Activated T-cell treated with anti-CD3 and anti-CD28 coated beads, Interleukin-2, amount 50 U/mL, for 4 hours (primary cell): ENCODE data around the gene SPATA3. TPM values are rescaled to one million over a fixed set of nuclear protein-coding genes. Genes with fewer than 3 reads are reported as not detected.
"Not testable (repeated sequence)": the region's sequence is repeated elsewhere in the genome, so short reads cannot be mapped to it uniquely, and the experiment has no call there.

Experiments
- ATAC-seq, 2 donors: fragments of 200-7000 bp; cut with Tn5 transposase; one replicate each; pipeline ENCODE4 v1.10.0; 2021
- DNase-seq: peaks from one replicate; pipeline ENCODE4 v3.0.0-alpha.2; 2020
- H3K27me3 Mint-ChIP-seq: one replicate; pipeline ENCODE4 v1.8.0; 2021; ENCODE audit warnings: low read depth, mixed read lengths
- H3K36me3 Mint-ChIP-seq: one replicate; pipeline ENCODE4 v1.8.0; 2022; ENCODE audit warnings: mixed read lengths; ENCODE audit not compliant: insufficient read depth
- H3K4me1 Mint-ChIP-seq: one replicate; pipeline ENCODE4 v1.8.0; 2021; ENCODE audit warnings: low read depth, mixed read lengths
- H3K4me3 Mint-ChIP-seq: one replicate; pipeline ENCODE4 v1.8.0; 2021; ENCODE audit warnings: mild to moderate bottlenecking, moderate library complexity, mixed read lengths
- H3K9me3 Mint-ChIP-seq: one replicate; pipeline ENCODE4 v1.8.0; 2021; ENCODE audit warnings: mixed read lengths
- total RNA-seq, 3 donors: library from RNA; stranded (reverse); gene quantifications; one replicate each; pipeline ENCODE4 v1.2.1, GENCODE V29; 2021

SPATA3 gene
- total RNA-seq, 3 donors from 2014 or later, result not detected

DNA sequence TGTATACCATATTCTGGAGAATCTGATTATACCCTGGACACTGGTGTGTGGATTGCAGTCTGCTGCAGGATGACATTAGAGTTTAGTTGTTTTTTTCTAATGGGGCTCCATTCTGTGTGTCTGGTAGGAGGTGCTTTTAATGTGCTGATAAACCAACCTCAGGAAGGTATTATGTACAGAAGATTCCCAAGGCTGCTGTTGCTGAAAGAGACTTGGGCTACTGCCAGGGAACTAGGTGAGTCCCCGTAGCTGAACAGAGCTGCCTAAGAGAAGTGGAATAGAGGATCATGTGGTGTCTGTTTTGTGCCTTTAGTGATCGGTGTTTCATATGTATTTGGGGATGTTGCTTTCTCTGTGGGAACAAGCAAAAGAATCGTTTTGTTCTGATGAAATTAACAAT lies 16.5 kb downstream of the SPATA3 start:
- Mint-ChIP-seq H3K4me3 (no peak overlapping the region), H3K4me1 (no peaks in the 10 kb centered on the region), H3K9me3 (no peaks in the 10 kb centered on the region), H3K36me3 (no peaks in the 10 kb centered on the region), H3K27me3 (peaks cover 25% of the 10 kb centered on the region)
- ATAC-seq (no peak), DNase-seq (no peak)

DNA sequence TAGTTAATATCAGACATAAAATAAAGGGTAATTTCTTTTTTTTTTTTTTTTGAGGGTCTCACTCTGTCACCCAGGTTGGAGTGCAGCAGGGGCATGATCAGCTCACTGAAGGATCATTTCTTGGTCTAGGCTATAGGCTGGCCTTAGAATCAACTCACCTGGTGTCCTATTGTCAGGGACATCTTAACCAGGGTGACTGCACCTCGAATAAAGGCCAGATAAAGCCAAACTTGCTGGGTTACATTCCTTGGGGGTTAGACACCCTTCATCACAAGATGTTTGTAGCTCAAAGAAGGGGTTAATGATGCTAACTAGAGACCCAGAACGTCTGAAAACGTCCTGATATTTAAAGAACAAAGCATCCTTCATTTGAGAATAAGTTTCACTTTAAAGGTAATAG lies 17.9 kb downstream of the SPATA3 start:
- Mint-ChIP-seq H3K36me3 (no peaks in the 10 kb centered on the region), H3K4me3 (no peak overlapping the region), H3K27me3 (peaks cover 27% of the 10 kb centered on the region), H3K4me1 (no peaks in the 10 kb centered on the region), H3K9me3 (no peaks in the 10 kb centered on the region)
- no peak for DNase-seq
- ATAC-seq, result no peak

DNA sequence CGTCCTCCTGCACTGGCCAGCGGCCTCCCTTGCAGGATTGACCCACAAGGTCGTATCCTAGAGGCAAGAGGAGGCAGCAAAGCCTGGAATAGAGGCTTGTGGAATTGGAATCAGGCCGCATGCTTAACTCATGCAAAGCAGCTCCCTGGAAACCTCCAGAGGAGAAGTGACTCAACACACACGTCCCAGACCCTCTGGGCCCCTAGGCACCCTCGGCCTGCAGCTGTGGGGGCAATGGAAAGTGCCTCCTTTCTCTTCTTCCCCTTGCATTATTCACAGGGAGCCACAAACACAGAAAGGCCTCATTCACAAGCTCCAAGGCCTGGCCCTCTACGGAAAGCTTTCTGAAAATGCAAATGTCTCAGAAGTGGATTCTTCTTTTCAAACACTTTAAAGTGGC lies 19.6 kb downstream of the SPATA3 start:
- Mint-ChIP-seq H3K4me1 (no peaks in the 10 kb centered on the region), H3K4me3 (no peak overlapping the region), H3K9me3 (no peaks in the 10 kb centered on the region), H3K27me3 (peaks cover 25% of the 10 kb centered on the region), H3K36me3 (no peaks in the 10 kb centered on the region)
- DNase-seq (no peak), ATAC-seq (no peak)

DNA sequence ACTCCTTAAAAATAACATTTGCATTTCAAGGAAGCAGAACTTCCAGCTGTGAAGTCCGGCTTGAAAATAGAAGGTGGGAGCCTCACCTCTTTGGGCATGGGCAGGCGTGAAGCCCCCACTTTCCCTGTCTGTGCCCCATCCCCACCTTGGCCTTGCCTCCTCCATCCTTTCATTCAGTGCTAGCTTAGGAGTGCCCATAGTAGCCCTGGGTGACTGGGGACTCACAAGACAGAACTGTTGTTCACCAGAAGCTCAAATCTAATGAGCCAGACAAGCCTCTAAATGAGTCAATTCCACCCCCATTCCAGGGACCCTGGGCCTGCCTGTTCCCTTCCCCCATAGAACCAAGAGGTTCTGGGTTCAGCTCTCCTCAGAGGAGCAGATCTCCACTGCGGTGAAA lies 20.0 kb downstream of the SPATA3 start:
- Mint-ChIP-seq H3K4me3 (no peak overlapping the region), H3K27me3 (peaks cover 25% of the 10 kb centered on the region), H3K4me1 (no peaks in the 10 kb centered on the region), H3K9me3 (no peaks in the 10 kb centered on the region), H3K36me3 (no peaks in the 10 kb centered on the region)
- DNase-seq (no peak), ATAC-seq (no peak)

DNA sequence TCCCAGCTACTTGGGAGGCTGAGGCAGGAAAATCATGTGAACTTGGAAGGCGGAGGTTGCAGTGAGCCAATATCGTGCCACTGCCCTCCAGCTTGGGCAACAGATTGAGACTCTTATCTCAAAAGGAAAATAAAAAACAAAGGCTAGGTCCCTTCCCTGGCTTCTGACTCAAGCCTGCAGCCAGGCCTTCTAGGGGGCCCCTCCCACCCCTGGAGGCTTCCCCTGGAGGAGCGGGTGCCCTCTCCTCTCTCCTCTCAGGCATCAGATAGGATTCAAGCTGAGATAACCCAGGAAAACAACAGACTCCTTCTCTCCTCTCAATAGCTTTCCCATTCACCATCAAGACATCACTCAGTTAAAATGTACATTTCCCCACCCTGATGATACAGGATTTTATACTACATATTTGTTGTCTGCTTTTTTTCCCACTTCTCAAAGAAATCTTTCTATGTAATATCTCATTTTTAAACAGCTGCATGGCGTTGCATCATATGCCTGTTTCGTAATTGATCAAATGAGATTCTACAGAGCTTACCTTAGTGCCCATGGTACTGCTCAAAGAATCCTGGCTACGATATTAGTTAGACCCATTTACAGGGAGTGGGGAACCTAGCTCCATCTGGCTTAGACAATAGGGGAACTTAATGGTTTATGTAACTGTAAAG lies 20.8 kb downstream of the SPATA3 start:
- Mint-ChIP-seq H3K4me3 (no peak overlapping the region), H3K9me3 (no peaks in the 10 kb centered on the region), H3K27me3 (peaks cover 31% of the 10 kb centered on the region), H3K4me1 (no peaks in the 10 kb centered on the region), H3K36me3 (no peaks in the 10 kb centered on the region)
- no peak for DNase-seq
- no peak for ATAC-seq

DNA sequence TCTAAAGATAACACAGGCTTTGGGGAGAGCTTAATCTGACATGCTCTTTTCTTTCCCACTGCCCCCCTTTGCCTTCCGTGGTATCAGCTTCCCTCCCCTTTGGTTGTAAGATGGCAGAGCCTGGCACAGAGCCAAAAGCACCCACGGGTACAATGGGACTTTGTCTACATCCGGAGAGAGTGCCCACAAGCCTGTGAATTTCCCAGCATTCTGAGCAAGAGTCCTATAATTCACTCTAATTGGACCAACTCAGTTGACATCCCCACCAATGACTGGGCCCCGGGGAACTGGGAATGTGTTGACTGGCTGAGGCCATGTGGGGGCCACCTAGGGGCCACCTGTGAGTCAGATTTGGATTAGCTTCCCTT lies 21.3 kb downstream of the SPATA3 start:
- ATAC-seq (no peak), DNase-seq (no peak)
- Mint-ChIP-seq H3K27me3 (peaks cover 29% of the 10 kb centered on the region), H3K4me3 (no peak overlapping the region), H3K9me3 (no peaks in the 10 kb centered on the region), H3K4me1 (no peaks in the 10 kb centered on the region), H3K36me3 (no peaks in the 10 kb centered on the region)

DNA sequence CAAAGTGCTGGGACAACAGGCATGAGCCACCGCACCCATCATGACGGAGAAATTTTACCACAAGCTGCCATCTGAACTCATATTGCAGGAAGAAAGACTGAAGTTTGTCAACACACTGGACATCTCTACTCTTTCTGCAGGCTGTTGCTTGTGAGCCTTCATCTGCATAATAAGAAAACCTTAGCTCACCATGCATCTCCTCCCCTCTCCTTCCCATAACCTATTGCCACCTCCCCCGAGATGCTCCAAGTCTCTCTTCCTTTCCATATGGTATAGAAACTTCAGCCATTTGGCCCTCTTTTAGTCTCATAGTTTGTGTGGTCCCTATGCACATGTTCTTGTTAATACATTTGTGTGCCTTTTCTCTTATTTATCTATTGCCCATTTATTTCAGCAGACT lies 22.3 kb downstream of the SPATA3 start:
- DNase-seq, result no peak
- ATAC-seq, result no peak
- H3K36me3 Mint-ChIP-seq, result no peaks in the 10 kb centered on the region
- peaks cover 25% of the 10 kb centered on the region for H3K27me3 Mint-ChIP-seq
- H3K4me1 Mint-ChIP-seq, result no peaks in the 10 kb centered on the region
- no peak overlapping the region for H3K4me3 Mint-ChIP-seq
- no peaks in the 10 kb centered on the region for H3K9me3 Mint-ChIP-seq

DNA sequence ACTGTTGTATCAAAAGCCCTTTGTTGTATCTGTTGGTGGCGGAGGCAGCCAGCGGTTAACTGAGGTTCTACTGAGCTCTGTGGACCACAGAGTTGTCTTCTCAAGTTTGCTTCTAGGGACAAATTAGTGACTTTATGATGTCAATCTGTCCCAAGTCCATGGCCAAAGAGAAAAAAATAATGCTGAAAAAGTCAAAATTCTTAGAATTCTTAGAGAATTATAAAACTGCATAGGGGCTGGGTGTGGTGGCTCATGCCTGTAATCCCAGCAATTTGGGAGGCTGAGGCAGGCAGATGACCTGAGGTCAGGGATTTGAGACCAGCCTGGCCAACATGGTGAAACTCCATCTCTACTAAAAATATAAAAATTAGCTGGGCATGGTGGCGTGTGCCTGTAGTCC lies 29.1 kb downstream of the SPATA3 start:
- not testable (repeated sequence) for ATAC-seq, H3K4me1 Mint-ChIP-seq, H3K36me3 Mint-ChIP-seq, H3K9me3 Mint-ChIP-seq, H3K4me3 Mint-ChIP-seq, DNase-seq
- peaks cover 12% of the 10 kb centered on the region for H3K27me3 Mint-ChIP-seq

DNA sequence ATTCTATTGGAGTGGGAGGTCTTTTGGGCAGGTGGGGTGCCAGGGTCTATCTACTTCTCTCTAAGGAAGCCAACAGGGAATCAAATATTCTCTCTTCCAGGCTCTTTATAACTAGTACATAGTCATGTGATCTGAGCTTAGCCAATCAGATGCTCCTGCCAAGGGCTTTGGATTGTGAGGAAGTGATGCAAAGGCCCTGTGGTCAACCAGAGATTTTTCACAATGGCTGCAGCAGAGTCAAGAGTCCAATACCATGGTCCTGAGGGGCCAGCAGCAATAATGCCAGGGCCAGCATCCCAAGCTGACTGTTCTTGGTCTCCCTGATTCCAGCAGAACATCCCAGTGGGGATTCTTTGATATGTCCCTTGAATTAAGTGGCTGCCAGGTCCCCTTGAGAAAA lies 33.0 kb downstream of the SPATA3 start:
- H3K9me3 Mint-ChIP-seq, result no peaks in the 10 kb centered on the region
- ATAC-seq (no peak), DNase-seq (no peak)
- H3K36me3 Mint-ChIP-seq, result no peaks in the 10 kb centered on the region
- H3K27me3 Mint-ChIP-seq, result peaks cover 16% of the 10 kb centered on the region
- no peaks in the 10 kb centered on the region for H3K4me1 Mint-ChIP-seq
- no peak overlapping the region for H3K4me3 Mint-ChIP-seq

DNA sequence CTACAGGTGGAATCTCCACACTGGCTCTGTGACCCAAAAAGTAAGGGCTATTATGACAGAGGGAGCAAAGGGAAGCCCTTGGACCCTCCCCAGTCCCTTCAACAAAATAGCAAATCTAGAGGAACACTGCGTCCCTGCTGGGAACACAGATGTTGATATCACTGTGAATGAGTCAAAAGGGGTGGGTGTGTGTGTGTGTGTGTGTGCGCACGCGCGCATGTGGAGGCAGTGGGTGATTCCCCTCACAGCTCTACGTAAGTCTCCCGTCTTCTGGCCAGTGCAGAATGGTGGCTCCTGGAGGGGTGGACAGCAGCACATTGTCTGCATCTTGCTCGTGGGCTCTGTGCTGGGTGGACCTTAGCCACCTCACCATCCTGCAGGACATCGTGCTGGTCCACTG lies 33.6 kb downstream of the SPATA3 start:
- Mint-ChIP-seq H3K4me3 (no peak overlapping the region), H3K36me3 (no peaks in the 10 kb centered on the region), H3K4me1 (no peaks in the 10 kb centered on the region), H3K27me3 (peaks cover 19% of the 10 kb centered on the region), H3K9me3 (no peaks in the 10 kb centered on the region)
- ATAC-seq, result no peak
- no peak for DNase-seq

DNA sequence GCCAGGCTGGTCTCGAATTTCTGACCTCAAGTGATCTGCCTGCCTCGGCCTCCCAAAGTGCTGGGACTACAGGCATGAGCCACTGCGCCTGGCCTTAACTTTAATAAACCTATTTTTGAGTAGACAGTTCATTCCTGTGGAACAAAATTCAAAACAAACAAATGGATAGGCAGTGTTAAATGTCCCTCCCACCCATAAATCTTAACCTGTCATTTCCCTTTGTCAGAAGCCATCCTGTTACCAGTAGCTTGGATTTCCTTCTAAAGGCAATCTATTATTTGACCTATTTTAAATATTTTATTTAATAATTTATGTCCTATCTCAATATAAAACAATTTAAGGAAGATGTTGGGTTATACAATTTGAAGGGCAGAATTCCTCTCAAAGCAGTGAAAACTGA lies 34.8 kb downstream of the SPATA3 start:
- peaks cover 25% of the 10 kb centered on the region for H3K27me3 Mint-ChIP-seq
- H3K4me3 Mint-ChIP-seq, result no peak overlapping the region
- no peaks in the 10 kb centered on the region for H3K4me1 Mint-ChIP-seq
- ATAC-seq (no peak), DNase-seq (no peak)
- H3K36me3 Mint-ChIP-seq, result no peaks in the 10 kb centered on the region
- no peaks in the 10 kb centered on the region for H3K9me3 Mint-ChIP-seq

DNA sequence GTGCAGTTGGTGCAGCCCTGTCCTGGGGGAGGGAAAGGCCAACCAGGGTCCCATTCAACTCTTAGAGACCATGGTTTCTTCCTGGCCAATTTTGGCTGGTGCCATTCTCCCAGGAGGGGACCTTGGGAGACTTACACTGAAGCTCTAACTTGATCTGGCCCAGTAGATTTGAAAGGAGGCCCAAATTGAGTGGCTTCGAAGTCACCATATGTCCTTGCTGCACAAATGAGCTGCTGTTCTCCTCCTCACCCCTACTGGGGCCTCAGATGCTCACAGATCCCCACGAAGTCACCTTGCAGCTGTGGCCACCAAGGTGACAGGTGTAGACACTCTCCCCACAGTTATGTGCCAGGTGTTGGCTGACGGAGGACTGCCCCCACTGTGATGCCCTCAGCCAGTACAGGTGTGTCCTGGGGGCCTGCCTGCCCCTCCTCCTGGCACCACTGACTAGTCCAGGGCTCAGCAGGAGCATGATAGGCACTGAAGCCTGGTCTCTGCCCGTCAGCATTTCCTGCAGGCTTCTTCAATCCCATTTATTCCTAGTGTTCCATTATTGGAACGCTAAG lies 36.7 kb downstream of the SPATA3 start:
- ATAC-seq (no peak), DNase-seq (no peak)
- no peak overlapping the region for H3K4me3 Mint-ChIP-seq
- H3K4me1 Mint-ChIP-seq, result no peaks in the 10 kb centered on the region
- no peaks in the 10 kb centered on the region for H3K36me3 Mint-ChIP-seq
- peaks cover 38% of the 10 kb centered on the region for H3K27me3 Mint-ChIP-seq
- H3K9me3 Mint-ChIP-seq, result no peaks in the 10 kb centered on the region

DNA sequence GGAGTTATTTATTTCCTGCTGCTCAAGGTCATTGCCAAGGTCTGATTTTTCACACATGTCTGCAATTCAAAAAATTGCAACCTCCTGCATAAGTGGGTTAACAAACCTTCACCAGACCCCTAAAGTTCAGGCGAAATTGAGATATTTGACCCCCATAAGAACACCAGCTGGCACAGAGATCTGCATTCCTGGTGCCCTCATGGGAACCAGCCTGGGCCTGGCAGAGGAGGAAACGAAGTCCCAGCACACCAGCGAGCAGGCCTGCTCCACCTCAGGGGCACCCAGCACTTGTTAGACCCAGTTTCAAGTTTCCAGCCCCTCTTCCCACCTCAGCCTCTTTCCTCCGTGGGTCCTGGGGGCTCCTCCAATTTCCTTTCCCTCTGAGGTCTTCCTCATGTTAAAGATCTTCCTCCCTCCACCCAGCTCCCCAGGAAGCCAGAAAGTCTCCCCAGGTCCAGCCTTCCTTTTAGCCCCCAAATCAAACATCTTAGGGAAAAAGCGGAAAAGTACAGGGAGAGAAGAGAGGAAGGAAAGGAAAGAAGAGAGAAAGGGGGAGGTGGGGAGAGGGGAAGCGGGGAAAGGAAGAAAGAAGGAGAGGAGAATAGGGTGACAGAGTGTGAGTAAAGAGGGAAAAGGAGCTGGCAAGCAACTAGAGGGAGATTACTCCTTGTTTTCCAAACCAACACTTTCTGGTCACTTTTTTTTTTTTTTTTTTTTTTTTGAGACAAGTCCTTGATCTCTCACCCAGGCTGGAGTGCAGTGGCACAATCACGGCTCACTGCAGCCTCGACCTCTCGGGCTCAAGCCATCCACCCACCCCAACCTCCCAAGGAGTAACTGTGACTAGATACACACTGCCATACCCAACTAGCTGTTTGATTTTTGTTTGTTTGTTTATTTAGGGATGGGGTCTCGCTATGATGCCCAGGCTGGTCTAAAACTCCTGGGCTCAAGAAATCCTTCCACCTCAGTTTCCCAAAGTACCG lies 37.5 kb downstream of the SPATA3 start:
- H3K36me3 Mint-ChIP-seq, result no peaks in the 10 kb centered on the region
- DNase-seq (no peak), ATAC-seq (no peak)
- no peaks in the 10 kb centered on the region for H3K9me3 Mint-ChIP-seq
- H3K27me3 Mint-ChIP-seq, result peaks cover 42% of the 10 kb centered on the region
- no peaks in the 10 kb centered on the region for H3K4me1 Mint-ChIP-seq
- no peak overlapping the region for H3K4me3 Mint-ChIP-seq

DNA sequence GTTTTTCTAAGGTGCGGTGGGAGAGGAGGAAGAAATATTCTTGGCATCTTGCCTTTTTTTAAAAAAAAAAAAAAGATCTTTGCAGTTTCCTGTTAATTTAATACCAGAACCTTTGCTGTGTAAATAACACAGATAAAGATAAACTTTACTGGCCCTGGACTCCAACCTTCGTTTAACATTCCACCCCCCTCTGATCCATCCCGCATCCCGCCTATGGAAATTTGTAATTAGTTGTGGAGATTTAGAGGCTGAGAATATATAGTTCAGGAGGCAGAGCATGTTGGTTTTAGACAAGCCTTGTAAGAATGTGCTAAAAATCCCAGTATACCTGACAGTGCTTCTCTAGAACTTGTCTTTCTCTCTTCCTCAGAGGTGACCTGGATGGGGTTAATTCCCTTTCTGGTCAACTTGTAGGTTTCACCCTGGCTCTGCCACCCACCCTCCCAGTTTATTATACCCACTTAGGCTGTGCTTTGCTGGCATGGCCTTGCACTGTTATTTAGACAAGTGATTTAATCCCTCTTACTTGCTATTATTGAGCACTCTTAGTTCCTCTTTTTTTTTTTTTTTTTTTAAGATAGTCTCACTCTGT lies 38.5 kb downstream of the SPATA3 start:
- Mint-ChIP-seq H3K4me1 (no peaks in the 10 kb centered on the region), H3K27me3 (peaks cover 50% of the 10 kb centered on the region), H3K9me3 (no peaks in the 10 kb centered on the region), H3K36me3 (no peaks in the 10 kb centered on the region), H3K4me3 (no peak overlapping the region)
- DNase-seq (no peak), ATAC-seq (no peak)
